GM19193 (cell line): Measurements from ENCODE around the gene NFATC4.

Experiments
- POLR2A ChIP-seq: IDR thresholded peaks from 4 replicates; pipeline ENCODE4 v1.6.1; 2011; ENCODE audit not compliant: insufficient read depth, insufficient read length; ENCODE audit errors: extremely low read depth

Gene NFATC4

DNA sequence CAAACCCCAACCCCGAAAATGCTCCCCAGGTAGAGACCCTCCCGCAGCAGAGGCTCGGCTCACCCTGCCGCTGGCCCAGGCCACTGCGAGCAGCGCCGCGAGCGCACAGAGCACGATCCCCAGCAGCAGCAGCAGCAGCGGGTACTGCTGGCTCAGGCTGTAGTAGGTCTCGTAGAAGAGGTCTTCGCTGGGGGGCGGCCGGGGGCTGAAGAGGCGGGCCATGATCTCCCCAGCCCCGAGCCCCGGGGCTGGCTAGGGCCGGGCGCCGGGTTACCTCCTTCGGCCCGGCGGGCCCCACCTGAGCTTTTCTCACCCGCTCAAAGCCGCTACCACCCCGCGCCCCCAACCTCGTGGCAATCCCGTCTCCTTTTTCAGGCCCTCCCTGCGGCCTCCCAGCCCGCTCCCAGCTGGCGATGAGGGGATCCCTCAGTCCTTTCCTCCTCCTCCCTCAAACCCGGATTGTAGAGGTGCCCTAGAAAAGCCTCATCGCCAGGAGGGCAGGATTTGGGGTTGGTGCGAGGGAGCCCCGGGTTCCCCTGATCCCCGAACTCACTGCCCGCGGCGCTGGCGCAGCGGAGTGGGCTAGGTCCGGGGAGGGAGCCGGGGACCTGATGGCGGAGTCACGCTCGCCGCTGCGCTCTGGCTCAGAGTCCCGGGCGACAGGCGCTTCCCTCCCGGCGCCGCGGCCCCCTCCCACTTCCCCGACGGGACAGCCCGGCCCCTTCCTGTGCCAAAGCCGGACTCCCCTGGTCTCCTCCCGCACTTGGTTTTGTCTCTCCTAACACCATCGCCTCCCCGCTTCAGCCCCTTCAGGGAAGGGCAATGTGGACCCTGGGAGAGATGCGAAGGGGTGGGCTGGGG, 33.3 kb upstream of the NFATC4 start, which contains the start of gene ADCY4:
Gene ADCY4, minus strand, starts transcription at position 641 of the 861 bp plus-strand sequence. Its CDS starts 419 bp downstream, at position 222.
- TF ChIP-seq POLR2A, result no peak

- no peak for TF ChIP-seq POLR2A
These were observed 32.4 kb upstream of the NFATC4 start for GRCh38 chr14:24335461-24336171.

DNA sequence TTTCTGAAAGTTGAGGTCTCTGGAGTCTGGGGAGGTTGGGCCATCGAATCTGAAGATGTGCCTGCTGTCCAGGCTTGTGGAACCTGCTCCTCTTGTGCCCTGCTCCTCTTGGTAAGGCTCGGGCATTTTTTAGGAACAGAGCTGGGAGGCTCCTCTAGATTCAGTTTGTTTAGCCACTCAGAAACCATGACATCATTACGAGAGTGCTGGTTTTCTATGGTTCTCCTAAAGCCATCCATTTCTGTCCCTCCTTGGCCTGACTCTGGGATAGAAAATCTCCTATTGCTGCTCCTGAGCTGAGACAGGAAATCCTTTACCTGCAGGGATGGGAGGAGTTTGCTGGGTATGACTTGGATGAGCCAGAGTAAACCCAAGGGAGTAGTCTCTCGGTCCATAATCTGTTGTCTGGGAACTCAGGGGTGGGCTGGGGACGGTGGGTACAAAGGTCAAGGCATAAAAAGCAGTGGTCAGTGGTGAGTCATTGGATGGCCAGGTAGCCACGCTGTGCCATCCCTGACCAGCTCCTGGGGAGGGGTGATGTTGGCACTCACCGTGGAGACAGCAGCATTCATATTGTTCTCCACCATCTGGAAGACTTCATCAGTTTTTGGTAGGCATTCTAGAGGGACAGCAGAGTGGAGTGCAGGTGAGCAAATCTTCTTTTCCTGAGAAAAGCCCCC, 30.7 kb upstream of the NFATC4 start:
- TF ChIP-seq POLR2A, result no peak

DNA sequence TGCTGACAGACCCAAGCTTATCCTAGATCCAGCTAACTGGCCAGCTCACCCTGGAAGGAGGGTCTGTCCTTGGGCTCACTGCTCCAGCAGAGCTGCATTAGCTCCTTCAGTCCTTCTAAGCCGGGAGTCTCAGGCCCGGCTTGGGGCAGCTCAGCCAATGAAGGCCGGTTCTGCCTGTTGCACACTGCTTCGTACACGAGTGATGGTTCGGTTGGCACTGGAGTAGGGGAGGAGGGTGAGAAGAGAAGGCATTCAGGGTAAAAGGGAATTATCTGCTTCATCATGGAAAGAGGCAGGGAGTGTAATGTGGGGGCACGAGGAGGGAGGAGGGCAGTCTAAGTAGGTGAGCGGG, 30.2 kb upstream of the NFATC4 start:
- no peak for TF ChIP-seq POLR2A

- no peak for TF ChIP-seq POLR2A
These were observed 29.1 kb upstream of the NFATC4 start for GRCh38 chr14:24338843-24339242.

DNA sequence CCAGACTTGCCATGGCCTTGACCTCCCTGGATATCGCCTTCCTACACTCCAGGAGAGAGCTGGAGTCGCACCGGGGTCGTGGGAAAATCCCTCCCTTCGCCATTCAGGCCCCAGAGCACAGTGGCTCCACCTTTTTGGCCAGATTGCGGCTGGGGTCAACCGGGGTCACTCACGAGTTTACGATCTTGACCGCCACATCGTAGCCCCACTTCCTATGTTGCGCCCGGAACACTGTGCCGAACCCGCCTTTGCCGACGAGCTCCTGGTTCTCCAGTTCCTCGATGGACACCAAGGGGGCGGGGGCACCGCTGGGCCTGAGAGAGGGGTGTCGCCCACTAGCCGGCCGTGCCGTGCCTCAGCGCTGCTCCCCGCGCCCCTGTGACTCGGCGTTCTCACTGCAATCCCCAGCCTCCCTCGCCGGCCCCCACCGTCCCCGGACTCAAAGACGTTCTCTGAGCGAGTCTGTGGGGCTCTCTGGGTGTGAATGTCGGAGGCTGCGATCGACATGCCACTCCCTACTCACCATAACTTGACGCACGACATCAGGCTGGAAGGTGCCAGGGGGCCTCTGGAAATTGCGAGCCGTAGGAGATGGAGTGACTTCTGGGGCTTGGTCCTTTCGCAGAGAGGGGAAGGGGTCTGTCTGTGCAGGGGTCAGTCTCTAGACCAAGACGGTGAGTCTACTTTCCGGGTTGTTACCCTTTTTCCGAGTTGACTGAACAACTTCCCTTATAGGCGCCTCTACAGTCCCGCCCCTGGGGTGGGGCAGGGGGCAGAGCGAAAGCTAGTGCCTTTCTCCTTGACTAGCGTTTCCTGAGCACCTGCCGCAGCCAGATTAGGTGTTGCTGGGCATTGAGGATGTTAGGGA, 28.5 kb upstream of the NFATC4 start, which contains the start of gene RIPK3:
Gene RIPK3, minus strand, starts transcription at position 708 of the 868 bp plus-strand sequence. Its CDS starts 165 bp downstream, at position 543.
- peak; percentile 66 for TF ChIP-seq POLR2A

- TF ChIP-seq POLR2A, result no peak
These were observed 27.4 kb upstream of the NFATC4 start for GRCh38 chr14:24340606-24341005.

DNA sequence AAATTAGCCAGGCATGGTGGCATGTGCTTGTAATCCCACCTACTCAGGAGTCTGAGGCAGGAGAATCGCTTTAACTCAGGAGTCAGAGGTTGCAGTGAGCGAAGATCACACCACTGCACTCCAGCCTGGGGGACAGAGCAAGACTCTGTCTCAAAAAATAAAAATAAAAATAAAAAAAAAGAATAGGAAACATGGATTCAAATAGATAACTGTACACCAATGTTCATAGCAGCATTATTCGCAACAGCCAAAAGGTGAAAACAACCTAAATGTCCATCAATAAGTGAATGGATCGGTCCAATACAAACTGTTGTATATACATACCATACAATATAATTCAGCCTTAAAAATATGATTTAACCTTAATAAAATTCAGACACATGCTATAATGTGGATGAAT, 25.1 kb upstream of the NFATC4 start:
- no peak for TF ChIP-seq POLR2A

DNA sequence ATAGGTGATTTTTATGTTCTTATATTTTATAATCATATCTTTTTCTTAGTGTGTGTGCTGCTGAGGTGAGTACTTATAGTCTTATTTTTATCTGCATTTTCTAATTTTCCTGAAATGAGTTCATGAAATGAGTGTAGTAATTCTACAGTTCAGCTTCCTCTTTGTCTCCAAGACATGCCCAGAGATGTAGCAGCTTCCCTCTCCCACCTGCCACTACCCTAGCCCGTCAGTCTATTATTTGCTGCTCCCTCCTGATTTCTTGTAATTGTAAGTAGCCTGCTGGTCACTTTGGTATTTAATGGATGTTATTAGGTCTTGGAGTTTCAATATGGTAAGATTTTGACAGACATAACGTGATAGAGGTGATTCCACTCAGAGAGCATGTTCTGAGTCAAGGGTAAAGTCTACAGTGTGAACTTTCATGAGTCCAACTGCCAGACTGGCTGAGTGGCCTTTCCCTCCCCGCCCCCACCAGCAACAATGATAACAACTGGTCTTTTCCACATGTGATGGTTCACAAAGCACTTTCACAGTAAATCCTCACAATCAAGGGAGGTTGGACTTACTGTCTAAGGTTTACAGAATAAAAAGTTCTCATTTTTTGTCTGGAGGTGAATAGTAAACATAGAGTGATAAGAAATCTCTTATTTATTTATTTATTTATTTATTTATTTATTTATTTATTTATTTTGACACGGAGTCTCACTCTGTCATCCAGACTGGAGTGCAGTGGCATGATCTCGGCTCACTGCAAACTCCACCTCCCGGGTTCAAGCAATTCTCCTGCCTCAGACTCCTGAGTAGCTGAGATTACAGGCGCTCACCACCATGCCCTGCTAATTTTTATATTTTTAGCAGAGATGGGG, 24.0 kb upstream of the NFATC4 start:
- TF ChIP-seq POLR2A, result no peak

GRCh38 chr14:24347134-24347533, 20.9 kb upstream of the NFATC4 start:
- TF ChIP-seq POLR2A, result no peak

GRCh38 chr14:24348186-24348585, 19.8 kb upstream of the NFATC4 start:
- TF ChIP-seq POLR2A, result no peak

DNA sequence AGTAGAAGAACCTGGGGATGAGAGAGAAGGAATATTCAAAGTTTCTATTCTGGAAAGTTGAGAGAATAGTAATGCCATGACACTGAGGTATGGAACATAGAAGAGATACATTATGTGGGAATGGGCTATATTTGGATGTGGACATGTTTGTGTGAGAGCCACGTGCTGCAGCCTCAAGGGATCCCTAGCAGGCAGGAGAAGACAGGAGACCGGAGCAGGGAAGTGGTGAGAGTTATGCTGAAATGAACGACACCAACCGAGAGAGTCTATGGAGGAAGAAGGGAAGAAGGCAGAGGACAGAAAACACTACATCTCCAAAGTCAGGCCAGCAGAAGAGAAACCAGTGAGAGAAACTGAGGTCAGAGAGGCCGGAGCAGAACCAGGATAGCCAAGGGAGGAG, 18.2 kb upstream of the NFATC4 start:
- TF ChIP-seq POLR2A, result no peak

DNA sequence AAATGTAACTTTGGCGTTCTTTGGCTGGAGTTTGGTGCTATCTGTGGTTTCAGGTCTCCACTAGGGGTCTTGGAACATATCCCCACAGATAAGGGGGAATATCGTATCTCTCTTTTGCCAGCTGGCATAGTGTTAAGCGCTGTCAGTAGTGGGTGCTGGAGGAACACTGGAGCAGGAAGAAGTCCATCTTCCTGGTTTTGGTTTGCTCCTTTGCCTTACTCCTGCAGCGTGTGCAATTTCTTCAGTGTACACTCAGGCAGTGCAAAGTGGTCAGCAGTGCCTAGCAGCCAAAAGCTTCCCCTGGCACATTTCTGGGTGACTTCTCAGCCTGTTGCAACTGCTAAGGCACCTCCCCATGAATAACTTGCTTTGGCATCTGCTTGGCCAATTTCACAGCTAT, 16.5 kb upstream of the NFATC4 start:
- no peak for TF ChIP-seq POLR2A
